ENCODE measurements around the gene LGALS7. TPM values are rescaled to one million over a fixed set of nuclear protein-coding genes. Genes with fewer than 3 reads are reported as not detected.
"Not testable (repeated sequence)": the region's sequence is repeated elsewhere in the genome, so short reads cannot be mapped to it uniquely, and the experiment has no call there.

LGALS7 gene
- total RNA-seq, 1 donor from 2014 or later = not detected

- ATAC-seq (ENCODE audit: low read depth) = no peak
- Mint-ChIP-seq H3K27ac (no peak overlapping the region), H3K27me3 (no peaks in the 10 kb centered on the region), H3K36me3 (ENCODE audit: low read depth) (no peaks in the 10 kb centered on the region), H3K4me3 (no peak overlapping the region), H3K4me1 (peaks cover 18% of the 10 kb centered on the region), H3K9me3 (no peaks in the 10 kb centered on the region)
- TF ChIP-seq CTCF (IDR thresholded peaks at IDR 0.05) = no peak
- ChIA-PET CTCF (no interaction called here), POLR2A (no interaction called here)
- intact Hi-C loops (cut with micrococcal nuclease) = no loop called here
- DNase-seq = no peak
Measured at GRCh38 chr19:38765214-38765613, 8.1 kb downstream of the LGALS7 start.

- DNase-seq (no peak), ATAC-seq (ENCODE audit: low read depth) (no peak)
- H3K27me3 Mint-ChIP-seq = no peaks in the 10 kb centered on the region
- peaks cover 11% of the 10 kb centered on the region for H3K4me1 Mint-ChIP-seq
- intact Hi-C loops (cut with micrococcal nuclease) = no loop called here
- H3K36me3 Mint-ChIP-seq (ENCODE audit: low read depth) = no peaks in the 10 kb centered on the region
- CTCF ChIA-PET = no interaction called here
- no peaks in the 10 kb centered on the region for H3K9me3 Mint-ChIP-seq
- TF ChIP-seq CTCF (IDR thresholded peaks at IDR 0.05) = no peak
- H3K4me3 Mint-ChIP-seq = no peak overlapping the region
- H3K27ac Mint-ChIP-seq = no peak overlapping the region
- POLR2A ChIA-PET = no interaction called here
Measured at GRCh38 chr19:38763795-38764220, 9.5 kb downstream of the LGALS7 start.

GRCh38 chr19:38761884-38762389, 11.4 kb downstream of the LGALS7 start:
- DNase-seq; H3K27ac Mint-ChIP-seq; H3K4me3 Mint-ChIP-seq; ATAC-seq (ENCODE audit: low read depth); H3K36me3 Mint-ChIP-seq (ENCODE audit: low read depth); H3K27me3 Mint-ChIP-seq; H3K9me3 Mint-ChIP-seq; H3K4me1 Mint-ChIP-seq; intact Hi-C loops (cut with micrococcal nuclease): not testable (repeated sequence)
- POLR2A ChIA-PET = interaction anchor here (0.6 to 0.7 kb wide), 2 partner anchors 145 to 349 kb away, joined by 3 to 4 read pairs; no protein-coding TSS in a partner anchor
- CTCF ChIA-PET = interaction anchor here (0.9 to 1.2 kb wide), 2 partner anchors 8 to 168 kb away, joined by 3 read pairs; partner anchors contain the start of genes MRPS12 and SARS2

- H3K4me1 Mint-ChIP-seq; H3K27me3 Mint-ChIP-seq; H3K4me3 Mint-ChIP-seq; H3K9me3 Mint-ChIP-seq; H3K36me3 Mint-ChIP-seq (ENCODE audit: low read depth); intact Hi-C loops (cut with micrococcal nuclease); H3K27ac Mint-ChIP-seq; DNase-seq; ATAC-seq (ENCODE audit: low read depth): not testable (repeated sequence)
- CTCF ChIA-PET = interaction anchor here (0.9 to 1.2 kb wide), 2 partner anchors 9 to 169 kb away, joined by 3 read pairs; partner anchors contain the start of genes MRPS12 and SARS2
- POLR2A ChIA-PET = interaction anchor here (0.6 to 1.5 kb wide), 5 partner anchors 14 to 350 kb away, joined by 3 to 6 read pairs (median 3); no protein-coding TSS in a partner anchor
Measured at GRCh38 chr19:38760805-38761517, 12.4 kb downstream of the LGALS7 start.

GRCh38 chr19:38759590-38760003, 13.7 kb downstream of the LGALS7 start:
- H3K9me3 Mint-ChIP-seq = peaks cover 3% of the 10 kb centered on the region
- peaks cover 8% of the 10 kb centered on the region for H3K4me1 Mint-ChIP-seq
- H3K4me3 Mint-ChIP-seq = no peak overlapping the region
- peaks cover 2% of the 10 kb centered on the region for H3K27me3 Mint-ChIP-seq
- ATAC-seq (ENCODE audit: low read depth) (no peak), DNase-seq (no peak)
- H3K27ac Mint-ChIP-seq = no peak overlapping the region
- no peaks in the 10 kb centered on the region for H3K36me3 Mint-ChIP-seq (ENCODE audit: low read depth)
- intact Hi-C loops (cut with micrococcal nuclease) = no loop called here
- CTCF ChIA-PET = no interaction called here
- no peak for TF ChIP-seq CTCF (IDR thresholded peaks at IDR 0.05)
- POLR2A ChIA-PET = interaction anchor here (1.5 kb wide), 1 partner anchor 15 kb away, joined by 3 read pairs; no protein-coding TSS in a partner anchor

- H3K4me3 Mint-ChIP-seq; H3K9me3 Mint-ChIP-seq; ATAC-seq (ENCODE audit: low read depth); intact Hi-C loops (cut with micrococcal nuclease); CTCF ChIA-PET; H3K36me3 Mint-ChIP-seq (ENCODE audit: low read depth); DNase-seq; H3K27me3 Mint-ChIP-seq; H3K27ac Mint-ChIP-seq; H3K4me1 Mint-ChIP-seq; POLR2A ChIA-PET: not testable (repeated sequence)
Measured at GRCh38 chr19:38754196-38754595, 19.1 kb downstream of the LGALS7 start.

- intact Hi-C loops (cut with micrococcal nuclease); CTCF ChIA-PET; H3K9me3 Mint-ChIP-seq; DNase-seq; POLR2A ChIA-PET; H3K27me3 Mint-ChIP-seq; H3K36me3 Mint-ChIP-seq (ENCODE audit: low read depth); H3K4me3 Mint-ChIP-seq; H3K27ac Mint-ChIP-seq; H3K4me1 Mint-ChIP-seq; ATAC-seq (ENCODE audit: low read depth): not testable (repeated sequence)
Measured at GRCh38 chr19:38753783-38754182, 19.5 kb downstream of the LGALS7 start.

Measured in activated B cell treated with CpG ODN at 0.5 μM for 24 hours (primary cell).